Islet precursor cell (in vitro differentiated cells): ENCODE data around the gene MET.
"Not testable (repeated sequence)": the region's sequence is repeated elsewhere in the genome, so short reads cannot be mapped to it uniquely, and the experiment has no call there.

Experiments
- DNase-seq: peaks from one replicate; pipeline ENCODE4 v3.0.0-alpha.2; 2018

The MET gene

GRCh38 chr7:116754186-116754585 is 82.2 kb downstream of the MET start:
- DNase-seq, result no peak

- no peak for DNase-seq
These were observed 85.3 kb downstream of the MET start for GRCh38 chr7:116757283-116757682.

- DNase-seq, result not testable (repeated sequence)
These were observed 87.6 kb downstream of the MET start for GRCh38 chr7:116759642-116760041.

- no peak for DNase-seq
These were observed 91.0 kb downstream of the MET start for GRCh38 chr7:116762971-116763370.

- no peak for DNase-seq
These were observed 91.7 kb downstream of the MET start for GRCh38 chr7:116763647-116764046.

GRCh38 chr7:116766881-116767280 is 94.9 kb downstream of the MET start:
- DNase-seq, result no peak

GRCh38 chr7:116769546-116769945 is 97.5 kb downstream of the MET start:
- DNase-seq, result no peak

- DNase-seq, result no peak
These were observed 98.9 kb downstream of the MET start for GRCh38 chr7:116770941-116771340.

GRCh38 chr7:116771640-116772039 is 99.6 kb downstream of the MET start:
- DNase-seq, result no peak

- DNase-seq, result no peak
These were observed 100.4 kb downstream of the MET start for GRCh38 chr7:116772423-116772863.

- no peak for DNase-seq
These were observed 101.1 kb downstream of the MET start for GRCh38 chr7:116772926-116773749.

GRCh38 chr7:116776046-116776445 is 104.0 kb downstream of the MET start:
- no peak for DNase-seq

GRCh38 chr7:116776610-116777289 is 104.8 kb downstream of the MET start:
- no peak for DNase-seq

- no peak for DNase-seq
These were observed 105.8 kb downstream of the MET start for GRCh38 chr7:116777651-116778281.

- no peak for DNase-seq
These were observed 107.2 kb downstream of the MET start for GRCh38 chr7:116779216-116779615.

GRCh38 chr7:116779931-116780330 is 107.9 kb downstream of the MET start:
- no peak for DNase-seq

GRCh38 chr7:116780521-116780920 is 108.5 kb downstream of the MET start:
- DNase-seq, result no peak

- peak; percentile 96 for DNase-seq
These were observed 109.0 kb downstream of the MET start for GRCh38 chr7:116780966-116781365.

- DNase-seq, result no peak
These were observed 109.6 kb downstream of the MET start for GRCh38 chr7:116781584-116781983.

- DNase-seq, result no peak
These were observed 110.2 kb downstream of the MET start for GRCh38 chr7:116782177-116782711.

GRCh38 chr7:116783666-116784318 is 111.8 kb downstream of the MET start:
- peak; percentile 84 for DNase-seq

- DNase-seq, result no peak
These were observed 112.7 kb downstream of the MET start for GRCh38 chr7:116784647-116785046.

- DNase-seq, result no peak
These were observed 113.8 kb downstream of the MET start for GRCh38 chr7:116785843-116786242.
